ENCODE measurements around the gene LRP1. TPM values are rescaled to one million over a fixed set of nuclear protein-coding genes. Genes with fewer than 3 reads are reported as not detected.
A peak's percentile ranks its signal among the peaks of the same experiment; 100 is the strongest.

LRP1 gene
- total RNA-seq, 1 donor from 2014 or later = 261 TPM

GRCh38 chr12:57086493-57087009 is 41.7 kb upstream of the LRP1 start:
- no peak for ATAC-seq
- H3K4me3 ChIP-seq = peak overlapping the region; percentile 63
- peak overlapping the region; percentile 99 for H3K27ac ChIP-seq
- H3K36me3 ChIP-seq = peaks cover 7% of the 10 kb centered on the region
- no peaks in the 10 kb centered on the region for H3K9me3 ChIP-seq
- TF ChIP-seq, protein P1, sequence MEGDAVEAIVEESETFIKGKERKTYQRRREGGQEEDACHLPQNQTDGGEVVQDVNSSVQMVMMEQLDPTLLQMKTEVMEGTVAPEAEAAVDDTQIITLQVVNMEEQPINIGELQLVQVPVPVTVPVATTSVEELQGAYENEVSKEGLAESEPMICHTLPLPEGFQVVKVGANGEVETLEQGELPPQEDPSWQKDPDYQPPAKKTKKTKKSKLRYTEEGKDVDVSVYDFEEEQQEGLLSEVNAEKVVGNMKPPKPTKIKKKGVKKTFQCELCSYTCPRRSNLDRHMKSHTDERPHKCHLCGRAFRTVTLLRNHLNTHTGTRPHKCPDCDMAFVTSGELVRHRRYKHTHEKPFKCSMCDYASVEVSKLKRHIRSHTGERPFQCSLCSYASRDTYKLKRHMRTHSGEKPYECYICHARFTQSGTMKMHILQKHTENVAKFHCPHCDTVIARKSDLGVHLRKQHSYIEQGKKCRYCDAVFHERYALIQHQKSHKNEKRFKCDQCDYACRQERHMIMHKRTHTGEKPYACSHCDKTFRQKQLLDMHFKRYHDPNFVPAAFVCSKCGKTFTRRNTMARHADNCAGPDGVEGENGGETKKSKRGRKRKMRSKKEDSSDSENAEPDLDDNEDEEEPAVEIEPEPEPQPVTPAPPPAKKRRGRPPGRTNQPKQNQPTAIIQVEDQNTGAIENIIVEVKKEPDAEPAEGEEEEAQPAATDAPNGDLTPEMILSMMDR (IDR thresholded peaks at IDR 0.05) = peak; percentile 52
- peaks cover 24% of the 10 kb centered on the region for H3K4me1 ChIP-seq
- no peaks in the 10 kb centered on the region for H3K27me3 ChIP-seq
- peak; percentile 87 for DNase-seq
- intact Hi-C loops (cut with DNase I) = no loop called here

DNA sequence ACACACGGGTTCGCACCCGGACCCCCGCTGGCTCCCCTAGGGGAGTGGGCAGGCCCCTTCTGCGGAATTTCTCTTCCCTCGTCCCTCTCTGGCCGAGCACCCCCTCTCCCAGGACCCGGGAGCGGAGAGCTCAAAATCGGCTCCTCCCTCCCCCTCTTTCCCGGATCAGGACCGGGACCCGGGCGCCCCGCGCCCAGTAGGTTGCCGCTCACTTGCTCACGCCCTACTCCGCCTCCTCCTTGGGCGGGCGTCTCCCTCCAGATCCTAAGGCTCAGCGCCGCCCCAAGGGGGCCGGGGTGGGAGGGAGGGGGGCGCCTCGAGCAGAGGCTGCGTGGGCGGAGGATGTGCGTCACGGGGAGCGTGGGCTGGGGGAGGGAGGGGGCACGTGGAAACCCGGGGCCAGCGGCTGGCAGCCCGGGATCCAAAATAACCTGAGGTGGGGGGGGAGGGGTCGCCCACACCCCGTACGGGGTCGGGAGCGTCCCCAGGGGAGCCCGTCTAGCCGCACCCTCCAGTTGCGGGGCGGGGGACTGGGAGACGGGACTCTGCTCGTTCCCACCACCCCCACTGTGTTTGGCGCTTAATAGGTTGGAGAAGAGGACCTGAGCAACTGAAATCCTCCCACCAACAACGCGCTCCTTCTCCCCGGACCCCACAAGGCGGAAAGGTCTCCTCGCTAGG is 41.1 kb upstream of the LRP1 start:
- H3K9me3 ChIP-seq = no peaks in the 10 kb centered on the region
- peaks cover 13% of the 10 kb centered on the region for H3K36me3 ChIP-seq
- peak overlapping the region; percentile 63 for H3K4me3 ChIP-seq
- peak overlapping the region; percentile 99 for H3K27ac ChIP-seq
- intact Hi-C loops (cut with DNase I) = no loop called here
- ATAC-seq (peak; percentile 71), DNase-seq (peak; percentile 97)
- H3K4me1 ChIP-seq = peaks cover 29% of the 10 kb centered on the region
- TF ChIP-seq, protein P1 (IDR thresholded peaks at IDR 0.05) = no peak
- H3K27me3 ChIP-seq = no peaks in the 10 kb centered on the region

- H3K9me3 ChIP-seq = no peaks in the 10 kb centered on the region
- peaks cover 20% of the 10 kb centered on the region for H3K36me3 ChIP-seq
- peak overlapping the region; percentile 99 for H3K27ac ChIP-seq
- ATAC-seq (peak; percentile 65), DNase-seq (peak; percentile 97)
- no peaks in the 10 kb centered on the region for H3K27me3 ChIP-seq
- H3K4me1 ChIP-seq = peaks cover 31% of the 10 kb centered on the region
- H3K4me3 ChIP-seq = peak overlapping the region; percentile 63
- intact Hi-C loops (cut with DNase I) = no loop called here
- TF ChIP-seq, protein P1 (IDR thresholded peaks at IDR 0.05) = no peak
Observed at GRCh38 chr12:57087691-57088353, 40.5 kb upstream of the LRP1 start.

DNA sequence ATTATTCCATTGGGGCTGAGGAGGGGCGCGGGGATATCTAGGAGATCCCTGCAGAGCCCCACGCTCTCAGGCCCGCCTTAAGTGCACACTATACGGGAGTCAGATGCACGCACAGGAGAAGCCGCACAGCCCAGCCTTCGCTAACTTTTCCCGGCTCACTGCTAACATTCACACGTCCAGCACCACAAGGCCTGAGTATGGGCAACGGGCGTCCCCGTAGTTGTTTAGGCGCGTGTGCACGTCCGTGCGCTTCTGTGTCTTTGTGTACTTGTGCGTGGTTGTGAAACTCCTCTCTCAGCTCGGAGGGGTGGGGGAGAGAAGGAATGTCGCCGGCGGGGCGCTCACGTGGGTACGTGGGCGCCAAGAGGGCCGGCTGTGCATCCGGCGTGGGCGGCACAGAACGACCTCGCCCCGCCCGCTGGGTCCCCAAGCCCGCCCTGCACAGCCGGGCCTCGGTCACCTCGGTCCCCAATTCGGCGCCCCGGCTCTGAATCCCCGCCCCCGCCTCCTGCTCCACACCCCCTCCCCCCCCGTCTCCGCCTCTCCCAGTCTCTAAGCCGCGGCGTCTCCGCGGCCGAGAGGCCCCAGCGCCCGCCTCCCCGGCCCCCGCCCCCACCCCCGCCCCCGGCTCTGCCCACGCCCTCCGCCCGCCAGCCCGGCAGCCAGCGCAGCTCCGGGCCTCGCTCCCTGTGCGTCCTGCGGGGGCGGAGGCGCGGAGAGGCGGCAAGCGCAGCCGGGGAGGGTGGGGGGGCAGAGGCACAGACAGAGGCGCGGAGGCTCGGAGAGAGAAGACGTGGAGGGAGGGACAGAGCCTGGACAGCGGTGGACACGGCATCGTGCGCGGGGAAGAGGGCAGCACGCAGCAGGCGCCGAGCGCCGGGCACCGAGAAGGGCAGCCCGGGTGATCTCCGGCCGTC is 39.7 kb upstream of the LRP1 start, which contains the start of gene NAB2:
Gene NAB2 (plus strand): TSS at position 761 of the 917 bp plus-strand sequence. CDS start 158 bp downstream, outside the sequence.
- intact Hi-C loops (cut with DNase I) = no loop called here
- no peaks in the 10 kb centered on the region for H3K9me3 ChIP-seq
- peak; percentile 99 for DNase-seq
- H3K36me3 ChIP-seq = peaks cover 22% of the 10 kb centered on the region
- TF ChIP-seq, protein P1 (IDR thresholded peaks at IDR 0.05) = no peak
- H3K27me3 ChIP-seq = no peaks in the 10 kb centered on the region
- H3K4me3 ChIP-seq = peak within 1 kb of the TSS; percentile 88
- ATAC-seq = peak; percentile 79
- H3K4me1 ChIP-seq = peaks cover 39% of the 10 kb centered on the region
- peak within 1 kb of the TSS; percentile 99 for H3K27ac ChIP-seq

All from upper lobe of right lung (tissue), 1 donor.